Uterus (tissue), 2 donors: Measurements from ENCODE around the gene SOX10.

ENCODE experiments used
- POLR2A ChIP-seq, 2 donors: fragments of 450-650 bp; IDR thresholded peaks; one replicate each; pipeline ENCODE4 v1.6.1; 2016; ENCODE audit warnings: antibody characterized with exemption in 2 of 2, mild to moderate bottlenecking in 1 of 2, moderate library complexity in 1 of 2
- TF ChIP-seq, protein P1 (sequence below), 4 experiments: fragments of 200-600 bp in 2 of 4; fragments of 450-650 bp in 2 of 4; sonication (generic) in 2 of 4; IDR thresholded peaks; one replicate each; pipeline ENCODE4 v1.5.1; 2016 to 2019; ENCODE audit warnings: antibody characterized with exemption in 4 of 4, mild to moderate bottlenecking in 2 of 4, moderate library complexity in 1 of 4

DNA sequence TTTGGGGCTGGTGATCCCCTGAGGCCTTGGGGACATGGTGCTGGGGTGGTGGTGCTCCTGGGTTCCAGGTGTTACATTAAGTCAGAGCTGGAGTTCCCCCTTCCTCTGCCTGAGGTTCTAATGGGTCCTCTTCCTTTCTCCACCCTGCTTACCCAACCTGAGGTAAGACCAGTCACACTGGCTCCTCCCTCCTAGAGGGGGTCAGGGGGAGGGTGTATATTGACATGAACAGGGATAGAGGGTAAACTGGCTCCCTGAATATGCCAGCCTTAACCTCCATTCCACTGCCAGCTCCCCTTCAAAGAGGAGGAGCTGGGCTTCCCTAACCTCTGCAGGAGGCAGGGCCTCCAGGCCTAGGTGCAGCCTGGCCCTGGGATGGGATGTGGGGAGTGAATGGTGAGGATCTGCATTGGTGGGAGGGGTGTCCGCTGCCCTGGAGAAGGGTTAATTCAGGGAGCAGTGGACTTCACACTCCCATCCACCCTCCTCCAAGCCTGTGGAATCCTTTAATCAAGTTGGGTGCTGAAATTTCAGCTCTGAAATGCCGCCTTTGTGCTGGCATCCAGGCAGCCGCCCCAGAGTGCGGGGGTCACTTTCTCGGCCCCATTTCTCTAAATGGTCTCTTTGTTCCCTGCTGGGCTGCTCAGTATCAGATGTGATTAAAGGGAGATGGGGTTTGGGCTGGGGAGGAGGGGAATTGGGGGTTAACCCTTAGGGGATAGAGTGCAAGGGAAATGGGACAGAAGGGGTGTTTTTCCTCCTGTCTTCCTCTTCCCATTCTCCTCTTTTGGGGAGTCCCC, 15.7 kb downstream of the SOX10 start:
- TF ChIP-seq, protein P1, sequence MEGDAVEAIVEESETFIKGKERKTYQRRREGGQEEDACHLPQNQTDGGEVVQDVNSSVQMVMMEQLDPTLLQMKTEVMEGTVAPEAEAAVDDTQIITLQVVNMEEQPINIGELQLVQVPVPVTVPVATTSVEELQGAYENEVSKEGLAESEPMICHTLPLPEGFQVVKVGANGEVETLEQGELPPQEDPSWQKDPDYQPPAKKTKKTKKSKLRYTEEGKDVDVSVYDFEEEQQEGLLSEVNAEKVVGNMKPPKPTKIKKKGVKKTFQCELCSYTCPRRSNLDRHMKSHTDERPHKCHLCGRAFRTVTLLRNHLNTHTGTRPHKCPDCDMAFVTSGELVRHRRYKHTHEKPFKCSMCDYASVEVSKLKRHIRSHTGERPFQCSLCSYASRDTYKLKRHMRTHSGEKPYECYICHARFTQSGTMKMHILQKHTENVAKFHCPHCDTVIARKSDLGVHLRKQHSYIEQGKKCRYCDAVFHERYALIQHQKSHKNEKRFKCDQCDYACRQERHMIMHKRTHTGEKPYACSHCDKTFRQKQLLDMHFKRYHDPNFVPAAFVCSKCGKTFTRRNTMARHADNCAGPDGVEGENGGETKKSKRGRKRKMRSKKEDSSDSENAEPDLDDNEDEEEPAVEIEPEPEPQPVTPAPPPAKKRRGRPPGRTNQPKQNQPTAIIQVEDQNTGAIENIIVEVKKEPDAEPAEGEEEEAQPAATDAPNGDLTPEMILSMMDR (IDR thresholded peaks at IDR 0.05): no peak
- TF ChIP-seq POLR2A (IDR thresholded peaks at IDR 0.05): no peak
